Measurements from ENCODE around the gene CST3. TPM values are rescaled to one million over a fixed set of nuclear protein-coding genes. Genes with fewer than 3 reads are reported as not detected.

Gene CST3
- total RNA-seq, 1 experiment from 2014 or later: 181 TPM

DNA sequence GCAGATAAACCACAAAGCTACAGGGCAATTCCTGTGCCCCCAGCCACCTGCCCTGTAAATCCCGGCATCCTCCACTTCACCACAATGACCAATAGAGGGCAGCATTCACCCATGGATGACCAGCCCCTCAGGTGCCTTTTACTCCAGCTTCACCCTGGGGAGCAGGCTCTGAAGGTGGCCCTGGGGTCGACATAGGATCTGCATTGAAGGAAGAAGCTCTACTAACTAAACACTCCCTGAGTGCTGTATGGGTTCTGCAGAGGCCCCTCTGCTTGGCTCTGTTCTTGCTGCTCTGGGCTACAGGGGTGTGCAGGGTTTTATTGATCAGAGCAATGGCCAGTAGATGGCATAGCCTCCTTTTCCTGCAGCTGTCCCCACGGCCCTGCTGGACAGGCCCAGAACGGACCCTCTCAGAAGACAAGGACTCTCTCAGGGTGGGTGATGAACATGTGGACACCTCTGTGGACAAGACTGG, 30.8 kb upstream of the CST3 start:
- H3K4me2 ChIP-seq (ENCODE audit: low read length): no peak overlapping the region
- POLR2A ChIA-PET: no interaction called here

DNA sequence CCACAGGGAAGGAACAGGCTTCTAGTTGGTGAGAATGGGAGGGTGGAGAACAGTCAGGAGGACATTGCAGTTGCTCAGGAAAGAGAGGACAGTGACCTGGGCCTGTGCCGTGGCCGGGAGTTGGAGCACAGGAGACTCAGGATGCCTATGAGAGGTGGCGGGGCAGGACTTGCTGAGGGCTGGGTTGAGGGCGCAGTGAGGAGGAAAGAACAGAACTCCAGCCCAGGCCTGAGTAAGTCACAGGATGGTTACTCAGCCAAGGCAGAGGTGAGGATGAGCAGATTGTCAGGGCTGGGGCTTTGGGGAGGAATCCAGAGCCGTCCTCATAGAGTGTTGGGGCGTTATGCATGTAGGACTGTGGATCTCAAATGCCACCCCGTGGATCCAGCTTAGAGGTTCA, 29.9 kb upstream of the CST3 start:
- Histone ChIP-seq H4K20me1 (ENCODE audit: insufficient read depth) (no peaks in the 10 kb centered on the region), H3K27ac (ENCODE audit: low read depth, low read length) (no peak overlapping the region), H3K4me3 (replicated peaks in 1 of 2; ENCODE audit: low read depth in 1 of 2, low read length in 2 of 2) (no peak overlapping the region), H3K4me1 (ENCODE audit: control insufficient read depth in 1 of 2, insufficient read depth in 2 of 2, low read length in 2 of 2) (no peaks in the 10 kb centered on the region), H3K27me3 (ENCODE audit: insufficient read depth, low read length) (no peaks in the 10 kb centered on the region), H3K9me3 (ENCODE audit: control insufficient read depth in 1 of 2, insufficient read depth in 1 of 2, low read depth in 1 of 2, low read length in 2 of 2) (no peaks in the 10 kb centered on the region), H2AFZ (ENCODE audit: low read depth, low read length, poor library complexity, severe bottlenecking) (no peak overlapping the region), H3K36me3 (ENCODE audit: control insufficient read depth in 1 of 2, insufficient read depth in 2 of 2, low read length in 2 of 2) (no peaks in the 10 kb centered on the region), H3K79me2 (ENCODE audit: insufficient read depth, low read length) (no peaks in the 10 kb centered on the region), H3K4me2 (ENCODE audit: low read length) (no peak overlapping the region), H3K9me2 (ENCODE audit: insufficient read depth) (no peaks in the 10 kb centered on the region), H3K9ac (ENCODE audit: low read length) (no peak overlapping the region)
- ATAC-seq (no peak), DNase-seq (ENCODE audit: low read depth, low spot score) (no peak)
- POLR2A ChIA-PET: no interaction called here
- CTCF ChIA-PET: interaction anchor here (0.7 kb wide), 1 partner anchor 1250 kb away, joined by 4 read pairs; no protein-coding TSS in a partner anchor
- no TSS peak for BruUV-seq (replicated peaks)
- intact Hi-C loops (cut with micrococcal nuclease): loop anchor here (2.0 to 5.0 kb wide), 4 partner anchors 60 to 1115 kb away; partner anchors contain the start of gene CST9
- RAD21 ChIA-PET (ENCODE audit: low non-redundant PET in 1 of 2, low total read pairs in 2 of 2, uncharacterized antibody in 2 of 2, unreplicated experiment in 2 of 2): no interaction called here
- TF ChIP-seq, protein P1, sequence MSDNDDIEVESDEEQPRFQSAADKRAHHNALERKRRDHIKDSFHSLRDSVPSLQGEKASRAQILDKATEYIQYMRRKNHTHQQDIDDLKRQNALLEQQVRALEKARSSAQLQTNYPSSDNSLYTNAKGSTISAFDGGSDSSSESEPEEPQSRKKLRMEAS (IDR thresholded peaks at IDR 0.05): no peak
- TF ChIP-seq EZH2phosphoT487 (IDR thresholded peaks at IDR 0.05; ENCODE audit: borderline replicate concordance) (no peak), ELF1 (IDR thresholded peaks at IDR 0.05; ENCODE audit: borderline replicate concordance, low read depth) (no peak), YY1 (IDR thresholded peaks at IDR 0.05; ENCODE audit: extremely low read depth, insufficient replicate concordance, low read depth, low read length) (no peak), FOSL1 (IDR thresholded peaks at IDR 0.05; ENCODE audit: low read depth) (no peak), POLR2AphosphoS5 (IDR thresholded peaks at IDR 0.05; ENCODE audit: low read depth, low read length) (no peak), EZH2 (IDR thresholded peaks at IDR 0.05) (no peak), JUND (IDR thresholded peaks at IDR 0.05) (no peak), TCF7L2 (IDR thresholded peaks at IDR 0.05; ENCODE audit: borderline replicate concordance, extremely low read depth, insufficient read depth, insufficient read length) (no peak)
- TF ChIP-seq, protein P2, sequence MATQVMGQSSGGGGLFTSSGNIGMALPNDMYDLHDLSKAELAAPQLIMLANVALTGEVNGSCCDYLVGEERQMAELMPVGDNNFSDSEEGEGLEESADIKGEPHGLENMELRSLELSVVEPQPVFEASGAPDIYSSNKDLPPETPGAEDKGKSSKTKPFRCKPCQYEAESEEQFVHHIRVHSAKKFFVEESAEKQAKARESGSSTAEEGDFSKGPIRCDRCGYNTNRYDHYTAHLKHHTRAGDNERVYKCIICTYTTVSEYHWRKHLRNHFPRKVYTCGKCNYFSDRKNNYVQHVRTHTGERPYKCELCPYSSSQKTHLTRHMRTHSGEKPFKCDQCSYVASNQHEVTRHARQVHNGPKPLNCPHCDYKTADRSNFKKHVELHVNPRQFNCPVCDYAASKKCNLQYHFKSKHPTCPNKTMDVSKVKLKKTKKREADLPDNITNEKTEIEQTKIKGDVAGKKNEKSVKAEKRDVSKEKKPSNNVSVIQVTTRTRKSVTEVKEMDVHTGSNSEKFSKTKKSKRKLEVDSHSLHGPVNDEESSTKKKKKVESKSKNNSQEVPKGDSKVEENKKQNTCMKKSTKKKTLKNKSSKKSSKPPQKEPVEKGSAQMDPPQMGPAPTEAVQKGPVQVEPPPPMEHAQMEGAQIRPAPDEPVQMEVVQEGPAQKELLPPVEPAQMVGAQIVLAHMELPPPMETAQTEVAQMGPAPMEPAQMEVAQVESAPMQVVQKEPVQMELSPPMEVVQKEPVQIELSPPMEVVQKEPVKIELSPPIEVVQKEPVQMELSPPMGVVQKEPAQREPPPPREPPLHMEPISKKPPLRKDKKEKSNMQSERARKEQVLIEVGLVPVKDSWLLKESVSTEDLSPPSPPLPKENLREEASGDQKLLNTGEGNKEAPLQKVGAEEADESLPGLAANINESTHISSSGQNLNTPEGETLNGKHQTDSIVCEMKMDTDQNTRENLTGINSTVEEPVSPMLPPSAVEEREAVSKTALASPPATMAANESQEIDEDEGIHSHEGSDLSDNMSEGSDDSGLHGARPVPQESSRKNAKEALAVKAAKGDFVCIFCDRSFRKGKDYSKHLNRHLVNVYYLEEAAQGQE (IDR thresholded peaks at IDR 0.05; ENCODE audit: low read depth): no peak

More for the DNA sequence above, 30.8 kb upstream of the CST3 start:
- no peaks in the 10 kb centered on the region for H3K9me3 ChIP-seq (ENCODE audit: control insufficient read depth in 1 of 2, insufficient read depth in 1 of 2, low read depth in 1 of 2, low read length in 2 of 2)
- DNase-seq (ENCODE audit: low read depth, low spot score): peak; percentile 54
- RAD21 ChIA-PET (ENCODE audit: low non-redundant PET in 1 of 2, low total read pairs in 2 of 2, uncharacterized antibody in 2 of 2, unreplicated experiment in 2 of 2): no interaction called here
- intact Hi-C loops (cut with micrococcal nuclease): loop anchor here (2.0 to 5.0 kb wide), 4 partner anchors 61 to 1114 kb away; partner anchors contain the start of gene CST9
- no peak overlapping the region for H2AFZ ChIP-seq (ENCODE audit: low read depth, low read length, poor library complexity, severe bottlenecking)
- peak; percentile 95 for ATAC-seq
- TF ChIP-seq RAD21 (IDR thresholded peaks at IDR 0.05; ENCODE audit: low read depth) (peak; percentile 77), EZH2 (IDR thresholded peaks at IDR 0.05) (no peak)
- TF ChIP-seq, protein P3, sequence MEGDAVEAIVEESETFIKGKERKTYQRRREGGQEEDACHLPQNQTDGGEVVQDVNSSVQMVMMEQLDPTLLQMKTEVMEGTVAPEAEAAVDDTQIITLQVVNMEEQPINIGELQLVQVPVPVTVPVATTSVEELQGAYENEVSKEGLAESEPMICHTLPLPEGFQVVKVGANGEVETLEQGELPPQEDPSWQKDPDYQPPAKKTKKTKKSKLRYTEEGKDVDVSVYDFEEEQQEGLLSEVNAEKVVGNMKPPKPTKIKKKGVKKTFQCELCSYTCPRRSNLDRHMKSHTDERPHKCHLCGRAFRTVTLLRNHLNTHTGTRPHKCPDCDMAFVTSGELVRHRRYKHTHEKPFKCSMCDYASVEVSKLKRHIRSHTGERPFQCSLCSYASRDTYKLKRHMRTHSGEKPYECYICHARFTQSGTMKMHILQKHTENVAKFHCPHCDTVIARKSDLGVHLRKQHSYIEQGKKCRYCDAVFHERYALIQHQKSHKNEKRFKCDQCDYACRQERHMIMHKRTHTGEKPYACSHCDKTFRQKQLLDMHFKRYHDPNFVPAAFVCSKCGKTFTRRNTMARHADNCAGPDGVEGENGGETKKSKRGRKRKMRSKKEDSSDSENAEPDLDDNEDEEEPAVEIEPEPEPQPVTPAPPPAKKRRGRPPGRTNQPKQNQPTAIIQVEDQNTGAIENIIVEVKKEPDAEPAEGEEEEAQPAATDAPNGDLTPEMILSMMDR (IDR thresholded peaks at IDR 0.05 in 2 of 3, conservative IDR thresholded peaks at IDR 0.05 in 1 of 3; ENCODE audit: borderline replicate concordance in 1 of 3, insufficient read depth in 1 of 3, low read depth in 2 of 3, low read length in 2 of 3): peak; percentile 81 to 92 (median 89)
- no peaks in the 10 kb centered on the region for H3K4me1 ChIP-seq (ENCODE audit: control insufficient read depth in 1 of 2, insufficient read depth in 2 of 2, low read length in 2 of 2)
- H3K79me2 ChIP-seq (ENCODE audit: insufficient read depth, low read length): no peaks in the 10 kb centered on the region
- no peak overlapping the region for H3K9ac ChIP-seq (ENCODE audit: low read length)
- H4K20me1 ChIP-seq (ENCODE audit: insufficient read depth): no peaks in the 10 kb centered on the region
- H3K27ac ChIP-seq (ENCODE audit: low read depth, low read length): no peak overlapping the region
- CTCF ChIA-PET: interaction anchor here (0.7 to 1.4 kb wide), 4 partner anchors 54 to 1250 kb away, joined by 3 to 6 read pairs (median 4); no protein-coding TSS in a partner anchor
- H3K27me3 ChIP-seq (ENCODE audit: insufficient read depth, low read length): peaks cover 2% of the 10 kb centered on the region; the same call in 1 of the 2 replicates
- no TSS peak for BruUV-seq (replicated peaks)
- no peaks in the 10 kb centered on the region for H3K9me2 ChIP-seq (ENCODE audit: insufficient read depth)
- H3K4me3 ChIP-seq (replicated peaks in 1 of 2; ENCODE audit: low read depth in 1 of 2, low read length in 2 of 2): no peak overlapping the region
- H3K36me3 ChIP-seq (ENCODE audit: control insufficient read depth in 1 of 2, insufficient read depth in 2 of 2, low read length in 2 of 2): no peaks in the 10 kb centered on the region

Data from HCT116 (cell line).